WTC11 (cell line): ENCODE results near the gene TMPRSS5.

Source experiments
- CREB1 ChIP-seq: sonication (generic); formaldehyde crosslinking; IDR thresholded peaks from 2 replicates; pipeline ENCODE4 v1.8.0; 2023; ENCODE audit warnings: mild to moderate bottlenecking, missing genetic modification reagents
- CREM ChIP-seq: sonication (generic); formaldehyde crosslinking; IDR thresholded peaks from 2 replicates; pipeline ENCODE4 v1.8.1; 2022; ENCODE audit warnings: mild to moderate bottlenecking, missing genetic modification reagents, moderate library complexity
- ELF4 ChIP-seq: sonication (generic); formaldehyde crosslinking; IDR thresholded peaks from 2 replicates; pipeline ENCODE4 v1.8.1; 2022; ENCODE audit warnings: low read depth, mild to moderate bottlenecking, moderate library complexity, missing genetic modification reagents
- GTF2I ChIP-seq: fragments of 250-450 bp; sonication (Bioruptor Pico); conservative IDR thresholded peaks from 2 replicates; pipeline ENCODE4 v1.4.0; 2021; ENCODE audit warnings: mild to moderate bottlenecking
- MAX ChIP-seq: sonication (generic); formaldehyde crosslinking; IDR thresholded peaks from 2 replicates; pipeline ENCODE4 v1.8.0; 2022; ENCODE audit warnings: mild to moderate bottlenecking, missing genetic modification reagents
- NFYB ChIP-seq: sonication (generic); formaldehyde crosslinking; conservative IDR thresholded peaks from 2 replicates; pipeline ENCODE4 v1.8.0; 2022; ENCODE audit warnings: low read depth, missing genetic modification reagents
- ZNF232 ChIP-seq: sonication (generic); formaldehyde crosslinking; IDR thresholded peaks from 2 replicates; pipeline ENCODE4 v1.8.0; 2022; ENCODE audit warnings: mild to moderate bottlenecking, missing genetic modification reagents
- ZNF317 ChIP-seq: sonication (generic); formaldehyde crosslinking; IDR thresholded peaks from 2 replicates; pipeline ENCODE4 v1.8.1; 2023; ENCODE audit warnings: low read depth, mild to moderate bottlenecking, moderate library complexity, missing genetic modification reagents, borderline replicate concordance
- TF ChIP-seq, protein P1 (sequence below): fragments of 200-600 bp; IDR thresholded peaks from 2 replicates; pipeline ENCODE4 v1.8.0; 2022; ENCODE audit warnings: antibody characterized with exemption
- TF ChIP-seq, protein P2 (sequence below): sonication (generic); formaldehyde crosslinking; IDR thresholded peaks from 2 replicates; pipeline ENCODE4 v1.8.1; 2023; ENCODE audit warnings: mild to moderate bottlenecking, missing genetic modification reagents, moderate library complexity

GRCh38 chr11:113643701-113644100, 62.4 kb downstream of the TMPRSS5 start:
- TF ChIP-seq, protein P1, sequence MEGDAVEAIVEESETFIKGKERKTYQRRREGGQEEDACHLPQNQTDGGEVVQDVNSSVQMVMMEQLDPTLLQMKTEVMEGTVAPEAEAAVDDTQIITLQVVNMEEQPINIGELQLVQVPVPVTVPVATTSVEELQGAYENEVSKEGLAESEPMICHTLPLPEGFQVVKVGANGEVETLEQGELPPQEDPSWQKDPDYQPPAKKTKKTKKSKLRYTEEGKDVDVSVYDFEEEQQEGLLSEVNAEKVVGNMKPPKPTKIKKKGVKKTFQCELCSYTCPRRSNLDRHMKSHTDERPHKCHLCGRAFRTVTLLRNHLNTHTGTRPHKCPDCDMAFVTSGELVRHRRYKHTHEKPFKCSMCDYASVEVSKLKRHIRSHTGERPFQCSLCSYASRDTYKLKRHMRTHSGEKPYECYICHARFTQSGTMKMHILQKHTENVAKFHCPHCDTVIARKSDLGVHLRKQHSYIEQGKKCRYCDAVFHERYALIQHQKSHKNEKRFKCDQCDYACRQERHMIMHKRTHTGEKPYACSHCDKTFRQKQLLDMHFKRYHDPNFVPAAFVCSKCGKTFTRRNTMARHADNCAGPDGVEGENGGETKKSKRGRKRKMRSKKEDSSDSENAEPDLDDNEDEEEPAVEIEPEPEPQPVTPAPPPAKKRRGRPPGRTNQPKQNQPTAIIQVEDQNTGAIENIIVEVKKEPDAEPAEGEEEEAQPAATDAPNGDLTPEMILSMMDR: no peak
- TF ChIP-seq CREB1 (CRISPR knock-in tag): no peak
- no peak for TF ChIP-seq MAX
- TF ChIP-seq ELF4 (CRISPR knock-in tag): no peak
- no peak for TF ChIP-seq ZNF317
- TF ChIP-seq CREM (CRISPR knock-in tag): no peak
- TF ChIP-seq GTF2I: no peak
- no peak for TF ChIP-seq NFYB (CRISPR knock-in tag)
- TF ChIP-seq, protein P2, sequence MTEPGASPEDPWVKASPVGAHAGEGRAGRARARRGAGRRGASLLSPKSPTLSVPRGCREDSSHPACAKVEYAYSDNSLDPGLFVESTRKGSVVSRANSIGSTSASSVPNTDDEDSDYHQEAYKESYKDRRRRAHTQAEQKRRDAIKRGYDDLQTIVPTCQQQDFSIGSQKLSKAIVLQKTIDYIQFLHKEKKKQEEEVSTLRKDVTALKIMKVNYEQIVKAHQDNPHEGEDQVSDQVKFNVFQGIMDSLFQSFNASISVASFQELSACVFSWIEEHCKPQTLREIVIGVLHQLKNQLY (CRISPR knock-in tag): no peak
- TF ChIP-seq ZNF232 (CRISPR knock-in tag): no peak
